A673 (cell line): Measurements from ENCODE around the gene DIS3L2.

Experiments
- EZH2 ChIP-seq: fragments of 200-600 bp; sonication (generic); IDR thresholded peaks from 2 replicates; pipeline ENCODE4 v1.6.1; 2017; ENCODE audit warnings: borderline replicate concordance, low read depth, mild to moderate bottlenecking, mixed read lengths, antibody characterized with exemption, low read length; ENCODE audit not compliant: poor library complexity, severe bottlenecking
- TF ChIP-seq, protein P1 (sequence below): fragments of 300-800, 200-600 bp; sonication (generic); conservative IDR thresholded peaks from 2 replicates; pipeline ENCODE4 v1.5.1; 2017; ENCODE audit warnings: low read depth, mild to moderate bottlenecking, antibody characterized with exemption, low read length, moderate library complexity, mixed read lengths

DNA sequence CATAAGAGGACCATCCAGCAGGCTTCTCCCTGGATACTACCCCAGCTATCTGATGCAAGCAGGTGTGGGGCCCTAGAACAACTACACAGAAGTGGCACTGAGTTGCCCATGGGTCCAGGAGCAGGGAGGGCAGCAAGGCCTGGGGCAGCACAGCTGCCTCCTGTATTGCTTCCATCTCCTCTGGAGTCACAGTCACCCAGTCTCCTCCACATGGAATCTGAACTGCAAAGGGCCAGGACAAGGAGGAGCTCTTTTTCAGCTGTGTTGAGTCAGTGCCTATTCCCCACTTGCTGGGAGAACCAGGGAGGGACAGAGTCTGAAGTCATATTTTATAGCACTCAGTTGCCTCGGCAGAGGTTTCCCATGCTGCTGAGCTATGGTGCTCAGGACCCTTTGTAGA is 349.2 kb downstream of the DIS3L2 start:
- TF ChIP-seq, protein P1, sequence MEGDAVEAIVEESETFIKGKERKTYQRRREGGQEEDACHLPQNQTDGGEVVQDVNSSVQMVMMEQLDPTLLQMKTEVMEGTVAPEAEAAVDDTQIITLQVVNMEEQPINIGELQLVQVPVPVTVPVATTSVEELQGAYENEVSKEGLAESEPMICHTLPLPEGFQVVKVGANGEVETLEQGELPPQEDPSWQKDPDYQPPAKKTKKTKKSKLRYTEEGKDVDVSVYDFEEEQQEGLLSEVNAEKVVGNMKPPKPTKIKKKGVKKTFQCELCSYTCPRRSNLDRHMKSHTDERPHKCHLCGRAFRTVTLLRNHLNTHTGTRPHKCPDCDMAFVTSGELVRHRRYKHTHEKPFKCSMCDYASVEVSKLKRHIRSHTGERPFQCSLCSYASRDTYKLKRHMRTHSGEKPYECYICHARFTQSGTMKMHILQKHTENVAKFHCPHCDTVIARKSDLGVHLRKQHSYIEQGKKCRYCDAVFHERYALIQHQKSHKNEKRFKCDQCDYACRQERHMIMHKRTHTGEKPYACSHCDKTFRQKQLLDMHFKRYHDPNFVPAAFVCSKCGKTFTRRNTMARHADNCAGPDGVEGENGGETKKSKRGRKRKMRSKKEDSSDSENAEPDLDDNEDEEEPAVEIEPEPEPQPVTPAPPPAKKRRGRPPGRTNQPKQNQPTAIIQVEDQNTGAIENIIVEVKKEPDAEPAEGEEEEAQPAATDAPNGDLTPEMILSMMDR: no peak
- TF ChIP-seq EZH2: no peak
